ENCODE data around the gene IKBKE.

The IKBKE gene

GRCh38 chr1:206506405-206507283 is 36.4 kb downstream of the IKBKE start:
- no peak for TF ChIP-seq CTCF (IDR thresholded peaks at IDR 0.05; ENCODE audit: low read depth, low read length)
- no peak for DNase-seq (ENCODE audit: extremely low read depth, low read depth)

- no peak for TF ChIP-seq CTCF (IDR thresholded peaks at IDR 0.05; ENCODE audit: low read depth, low read length)
- peak; percentile 19 for DNase-seq (ENCODE audit: extremely low read depth, low read depth)
These were observed 37.2 kb downstream of the IKBKE start, which contains the start of gene RASSF5 for GRCh38 chr1:206507284-206508129. Gene RASSF5 (plus strand): TSS chr1:206507531. CDS start chr1:206507603, 72 bp downstream.

GRCh38 chr1:206508130-206508889 is 38.0 kb downstream of the IKBKE start:
- TF ChIP-seq CTCF (IDR thresholded peaks at IDR 0.05; ENCODE audit: low read depth, low read length) = no peak
- no peak for DNase-seq (ENCODE audit: extremely low read depth, low read depth)

GRCh38 chr1:206508956-206509355 is 38.7 kb downstream of the IKBKE start:
- DNase-seq (ENCODE audit: extremely low read depth, low read depth) = peak; percentile 49
- no peak; the same call in 1 of the 2 replicates for TF ChIP-seq CTCF (IDR thresholded peaks at IDR 0.05; ENCODE audit: low read depth, low read length)

- no peak for DNase-seq (ENCODE audit: extremely low read depth, low read depth)
- TF ChIP-seq CTCF (IDR thresholded peaks at IDR 0.05; ENCODE audit: low read depth, low read length) = no peak
These were observed 39.5 kb downstream of the IKBKE start for GRCh38 chr1:206509612-206510257.

- TF ChIP-seq CTCF (IDR thresholded peaks at IDR 0.05; ENCODE audit: low read depth, low read length) = no peak
- DNase-seq (ENCODE audit: extremely low read depth, low read depth) = no peak
These were observed 40.1 kb downstream of the IKBKE start for GRCh38 chr1:206510371-206510770.

Data from AG09319 (cell line).